HEK293T (cell line): ENCODE measurements around the gene PIK3IP1.

ENCODE experiments used
- FOXK2 ChIP-seq: fragments of 450-650 bp; IDR thresholded peaks from 2 replicates; pipeline ENCODE4 v1.6.1; 2016; ENCODE audit warnings: mild to moderate bottlenecking
- L3MBTL2 ChIP-seq: fragments of 450-650 bp; conservative IDR thresholded peaks from 2 replicates; pipeline ENCODE4 v1.6.1; 2016; ENCODE audit warnings: mild to moderate bottlenecking

GRCh38 chr22:31277741-31278140 is 14.5 kb downstream of the PIK3IP1 start:
- TF ChIP-seq FOXK2: no peak
- no peak for TF ChIP-seq L3MBTL2
